HPDE6-E6E7 (cell line): Measurements from ENCODE around the gene VWA3A.
"Not testable (repeated sequence)": the region's sequence is repeated elsewhere in the genome, so short reads cannot be mapped to it uniquely, and the experiment has no call there.

Source experiments
- DNase-seq: peaks from one replicate; pipeline ENCODE4 v3.0.0; 2011; ENCODE audit warnings: missing footprints; ENCODE audit errors: extremely low spot score

VWA3A gene

GRCh38 chr16:22086440-22086839 is 5.9 kb upstream of the VWA3A start:
- DNase-seq = no peak

GRCh38 chr16:22088642-22089041 is 3.7 kb upstream of the VWA3A start:
- no peak for DNase-seq

DNA sequence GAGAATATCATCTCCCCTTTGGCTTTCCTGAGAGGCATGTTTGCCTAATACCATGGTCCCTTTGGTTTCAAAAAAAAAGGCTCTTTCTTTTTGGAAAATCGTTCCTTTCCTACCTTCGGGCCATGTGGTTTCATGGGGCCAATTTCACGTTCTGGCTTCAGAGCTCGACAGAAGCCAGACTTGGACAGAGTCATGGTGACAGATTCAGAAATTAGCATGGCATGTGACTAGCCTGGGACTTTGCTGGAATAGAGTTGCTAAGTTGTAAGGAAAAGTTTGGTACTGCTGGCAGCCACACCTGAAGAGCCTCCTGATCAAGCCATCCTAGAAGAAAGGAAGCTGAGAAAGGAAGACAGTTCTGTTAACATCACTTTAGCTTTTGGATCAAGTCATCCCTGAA is 2.4 kb upstream of the VWA3A start:
- no peak for DNase-seq

GRCh38 chr16:22091721-22092120 is 620 bp upstream of the VWA3A start:
- no peak for DNase-seq

DNA sequence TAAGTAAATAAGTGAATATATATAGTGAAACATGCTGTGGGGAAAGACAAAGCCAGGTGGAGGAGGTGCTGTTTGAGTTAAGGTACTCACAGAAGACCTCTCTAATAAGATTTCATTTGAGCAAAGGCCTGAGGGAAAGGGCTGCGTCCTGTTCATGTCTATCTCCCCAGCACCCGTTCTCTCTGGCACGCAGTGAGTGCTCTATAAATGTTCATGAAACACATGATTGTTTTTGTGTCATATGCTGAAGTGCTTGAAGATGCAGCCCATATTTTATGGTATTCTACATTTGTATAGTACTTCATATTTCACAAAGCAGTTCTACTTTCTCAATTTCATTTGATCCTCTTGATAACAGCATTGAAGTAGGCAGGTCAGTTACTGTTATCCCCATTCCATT is 990 bp downstream of the VWA3A start:
- DNase-seq = no peak

GRCh38 chr16:22093996-22094395 is 1.7 kb downstream of the VWA3A start:
- no peak for DNase-seq

- peak; percentile 61 for DNase-seq
Measured at GRCh38 chr16:22098405-22099255, 6.3 kb downstream of the VWA3A start.

DNA sequence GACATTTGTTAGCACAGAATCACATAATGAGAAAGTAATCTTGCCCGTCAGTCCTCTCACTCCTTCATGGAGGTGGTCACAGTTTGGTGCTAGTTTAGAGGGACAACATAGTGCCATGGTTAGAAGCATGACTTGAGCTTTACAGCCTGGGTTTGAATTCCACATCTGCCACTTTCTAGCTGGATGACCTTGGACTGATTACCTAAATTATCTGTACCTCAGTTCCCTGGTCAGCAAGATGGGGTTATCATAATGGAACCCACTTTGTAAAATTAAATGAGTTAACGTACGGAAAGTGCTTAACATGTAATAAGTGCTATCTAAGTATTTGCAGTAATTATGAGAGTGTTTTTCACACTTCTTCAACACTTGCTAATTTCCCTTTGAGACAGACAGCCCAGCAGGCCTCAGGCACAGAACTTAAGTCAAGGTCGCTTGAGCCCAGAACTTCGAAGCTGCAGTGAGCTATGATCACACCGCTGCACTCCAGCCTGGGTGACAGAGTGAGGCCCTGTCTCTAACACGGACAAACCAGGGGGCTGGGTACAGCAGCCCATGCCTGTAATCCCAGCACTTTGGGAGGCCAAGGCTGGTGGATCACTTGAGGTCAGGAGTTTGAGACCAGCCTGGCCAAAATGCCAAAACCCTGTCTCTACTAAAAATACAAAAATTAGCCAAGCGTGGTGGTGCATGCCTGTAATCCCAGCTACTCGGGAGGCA is 7.1 kb downstream of the VWA3A start:
- DNase-seq = no peak

DNA sequence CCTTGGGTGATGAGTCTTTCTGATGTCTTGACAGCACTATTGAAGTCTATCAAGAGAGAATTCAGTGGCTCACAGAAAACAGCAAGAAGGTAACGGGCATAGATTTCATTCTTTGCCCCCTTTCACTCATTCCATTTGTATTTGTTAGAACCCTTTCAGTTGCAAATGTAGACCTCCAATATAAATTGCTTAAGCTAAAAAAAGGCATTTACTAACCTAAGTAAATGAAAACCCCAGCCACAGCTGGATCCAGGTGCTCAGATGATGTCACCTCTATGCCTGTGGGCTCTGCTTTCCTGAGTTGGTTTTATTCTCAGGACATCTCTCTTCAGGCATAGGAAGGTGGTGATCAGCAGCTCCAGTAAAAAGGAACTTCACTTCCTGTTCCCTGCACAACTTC is 11.1 kb downstream of the VWA3A start:
- no peak for DNase-seq

DNA sequence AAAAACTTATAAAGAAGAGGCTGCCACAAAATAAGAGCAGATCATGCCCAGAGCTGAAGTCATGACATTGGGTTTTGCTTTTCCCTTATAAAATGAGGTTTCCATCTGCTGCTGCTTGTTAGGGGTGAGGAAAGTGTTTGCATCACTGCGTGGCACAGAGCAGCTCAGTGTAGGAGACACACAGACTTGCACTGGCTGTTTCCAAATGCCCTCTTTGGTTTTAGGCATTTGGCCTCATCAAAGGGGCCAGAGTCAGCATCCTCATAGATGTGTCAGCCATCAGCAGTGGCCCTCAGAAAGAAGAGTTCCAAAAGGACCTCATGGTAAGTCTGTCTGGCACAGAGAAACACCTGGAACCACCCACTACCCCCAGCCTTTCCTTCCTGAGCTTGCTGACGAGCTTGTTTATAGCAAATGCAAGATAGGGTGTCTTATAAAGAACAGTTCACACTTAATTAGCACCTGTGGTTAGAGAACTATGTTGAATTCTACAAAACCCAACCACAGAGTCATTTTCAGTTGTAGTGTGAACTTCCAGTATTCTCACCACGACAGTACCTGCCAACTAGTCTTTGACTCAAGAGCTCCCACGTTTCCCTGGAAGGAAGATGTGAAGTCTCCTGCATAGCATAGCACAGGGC is 17.0 kb downstream of the VWA3A start:
- no peak for DNase-seq

- DNase-seq = not testable (repeated sequence)
Measured at GRCh38 chr16:22111629-22112028, 19.3 kb downstream of the VWA3A start.

- DNase-seq = no peak
Measured at GRCh38 chr16:22116095-22116700, 23.9 kb downstream of the VWA3A start.

DNA sequence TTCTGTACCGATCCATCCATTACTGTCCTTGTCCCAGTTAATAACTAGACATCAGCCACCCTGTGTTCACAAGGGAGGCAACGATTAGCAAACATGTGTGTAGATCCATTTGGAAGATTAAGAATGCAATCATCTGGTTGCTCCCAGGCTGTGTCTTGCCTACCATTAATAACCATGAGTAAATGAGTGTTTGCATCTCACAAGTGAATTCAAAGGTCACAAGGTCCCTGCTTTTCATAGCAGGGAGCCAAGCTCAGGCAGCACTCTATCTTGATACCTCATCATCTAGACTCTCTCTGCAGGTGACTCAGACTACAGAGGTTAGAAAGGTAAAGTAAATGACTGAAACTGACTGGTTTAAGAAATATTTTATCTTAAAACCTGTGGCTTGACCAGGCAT is 25.3 kb downstream of the VWA3A start:
- DNase-seq = peak; percentile 62

DNA sequence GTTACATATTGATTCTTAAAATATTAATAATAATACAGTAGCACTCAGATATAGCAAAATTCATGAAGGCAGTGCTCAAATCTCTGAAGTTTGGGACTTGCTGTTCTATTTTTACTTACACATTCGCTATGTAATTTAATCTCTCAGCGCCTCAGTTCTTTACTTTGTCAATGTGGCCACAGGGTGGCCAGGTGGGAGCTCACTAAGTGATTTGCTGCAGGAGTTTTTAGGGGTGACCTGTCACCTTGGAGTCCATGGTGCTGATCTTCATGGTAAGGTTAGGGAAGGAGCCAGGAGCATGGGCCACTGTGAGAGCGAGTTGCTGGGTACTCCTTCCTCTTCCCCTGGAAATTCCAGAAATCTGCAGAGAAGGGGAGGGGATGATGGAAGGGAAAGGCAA is 28.1 kb downstream of the VWA3A start:
- no peak for DNase-seq

GRCh38 chr16:22122239-22122638 is 29.9 kb downstream of the VWA3A start:
- DNase-seq = no peak

GRCh38 chr16:22123146-22123545 is 30.8 kb downstream of the VWA3A start:
- no peak for DNase-seq

GRCh38 chr16:22123759-22124490 is 31.6 kb downstream of the VWA3A start:
- DNase-seq = no peak

DNA sequence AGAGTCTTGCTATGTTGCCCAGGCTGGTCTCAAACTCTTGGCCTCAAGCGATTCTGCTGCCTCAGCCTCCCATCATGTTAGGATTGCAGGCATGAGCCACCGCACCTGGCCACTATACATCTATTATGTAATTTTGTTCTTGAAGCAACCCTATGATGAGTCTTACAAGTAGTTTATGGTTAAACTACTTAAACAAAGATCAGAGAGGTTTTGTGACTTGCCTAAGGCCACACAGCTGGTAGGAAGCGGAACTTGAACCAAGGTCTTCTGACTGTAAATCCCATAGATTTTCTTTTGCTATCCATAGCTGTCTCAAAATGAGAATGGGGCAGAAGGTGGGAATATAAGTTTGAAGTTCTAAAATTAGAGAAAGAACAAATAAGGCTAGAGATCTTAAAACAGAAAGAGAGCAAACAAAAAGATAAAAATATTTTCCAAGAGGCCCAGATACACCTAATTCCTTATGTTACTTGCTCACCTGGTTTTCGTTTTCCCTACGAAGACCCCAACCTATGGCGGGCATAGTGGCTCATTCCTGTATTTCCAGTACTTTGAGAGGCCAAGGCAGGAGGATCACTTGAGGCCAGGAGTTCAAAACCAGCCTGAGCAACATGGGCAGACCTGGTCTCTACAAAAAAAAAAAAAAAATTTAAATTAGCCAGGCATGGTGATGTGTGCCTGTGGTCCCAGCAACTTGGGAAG is 32.4 kb downstream of the VWA3A start:
- DNase-seq = no peak

DNA sequence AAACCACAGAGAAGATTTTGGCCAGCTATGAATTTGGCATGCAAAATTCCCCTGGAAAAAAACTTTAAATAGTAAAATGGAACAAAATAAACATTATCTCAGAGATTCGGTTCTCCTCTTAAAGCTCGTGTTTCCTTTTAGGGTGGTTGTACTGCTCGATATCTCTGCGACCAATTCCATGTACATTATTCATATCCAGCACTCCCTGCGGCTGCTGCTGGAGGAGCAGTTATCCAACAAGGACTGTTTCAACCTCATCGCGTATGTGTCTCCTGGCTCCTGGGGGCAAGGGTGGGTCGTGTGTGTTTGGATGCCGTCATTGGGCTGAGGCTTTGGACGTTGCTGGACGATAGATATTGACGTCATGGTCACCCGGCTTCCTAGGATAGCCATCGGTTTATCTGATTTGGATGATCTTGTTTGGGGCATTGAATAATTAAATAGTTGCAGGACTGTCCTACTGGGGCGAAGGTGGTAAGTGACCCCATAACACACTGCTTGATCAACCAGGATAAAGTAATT is 33.8 kb downstream of the VWA3A start:
- no peak for DNase-seq

DNA sequence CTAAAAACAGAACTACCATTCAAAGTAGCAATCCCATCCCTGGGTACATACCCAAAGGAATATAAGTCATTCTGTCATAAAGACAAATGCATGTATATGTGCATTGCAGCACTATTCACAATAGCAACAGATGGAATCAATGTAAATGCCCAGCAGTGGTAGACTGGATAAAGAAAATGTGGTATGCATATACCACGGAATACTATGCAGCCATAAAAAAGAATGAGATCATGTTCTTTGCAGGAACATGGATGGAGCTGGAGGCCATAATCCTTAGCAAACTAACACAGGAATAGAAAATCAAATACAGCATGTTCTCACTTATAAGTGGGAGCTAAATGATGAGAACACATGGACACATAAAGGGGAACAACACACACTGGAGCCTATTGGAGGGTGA is 36.2 kb downstream of the VWA3A start:
- DNase-seq = not testable (repeated sequence)

DNA sequence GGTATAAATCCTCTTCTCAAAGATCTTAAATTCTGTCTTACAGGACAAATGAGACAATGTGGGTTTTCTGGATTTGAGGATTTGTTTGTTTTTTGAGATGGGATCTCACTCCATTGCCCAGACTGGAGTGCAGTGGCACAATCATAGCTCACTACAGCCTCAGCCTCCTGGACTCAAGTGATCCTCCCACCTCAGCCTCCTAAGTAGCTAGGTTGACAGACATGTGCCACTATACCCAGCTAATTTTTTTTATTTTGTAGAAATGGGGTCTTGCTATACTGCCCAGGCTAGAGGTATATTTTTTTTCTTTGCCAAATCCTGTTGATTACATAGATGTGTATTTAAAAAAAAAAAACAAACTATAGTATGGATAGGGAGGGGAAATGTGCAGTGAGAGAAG is 38.2 kb downstream of the VWA3A start:
- DNase-seq = no peak
